Stimulated activated CD8-positive, alpha-beta memory T cell treated with anti-CD3 and anti-CD28 coated beads, Interleukin-7, amount 100 ng/mL, for 4 hours (primary cell): ENCODE data around the gene LINGO3.
"Not testable (repeated sequence)": the region's sequence is repeated elsewhere in the genome, so short reads cannot be mapped to it uniquely, and the experiment has no call there.

ENCODE experiments used
- DNase-seq, 2 donors: peaks; one replicate each; pipeline ENCODE4 v3.0.0-alpha.2; 2020; ENCODE audit warnings: low read depth in 2 of 2

Gene LINGO3

GRCh38 chr19:2282062-2282861, 25.7 kb downstream of the LINGO3 start, which contains the start of gene PEAK3:
TSS of gene PEAK3 (minus strand) at chr19:2282175. CDS start at chr19:2280931, 1,244 bp downstream.
- peak in 1 of 2 donors; percentile 50 for DNase-seq

- not testable (repeated sequence) for DNase-seq
These were observed 26.5 kb downstream of the LINGO3 start for GRCh38 chr19:2281265-2282061.

- DNase-seq: no peak
These were observed 27.2 kb downstream of the LINGO3 start for GRCh38 chr19:2280633-2281264.

- DNase-seq: no peak
These were observed 29.3 kb downstream of the LINGO3 start for GRCh38 chr19:2278459-2279158.

- no peak for DNase-seq
These were observed 30.8 kb downstream of the LINGO3 start for GRCh38 chr19:2277138-2277537.

- DNase-seq: no peak
These were observed 31.4 kb downstream of the LINGO3 start for GRCh38 chr19:2276429-2276986.

- no peak for DNase-seq
These were observed 32.1 kb downstream of the LINGO3 start for GRCh38 chr19:2275588-2276428.

GRCh38 chr19:2274931-2275535, 32.9 kb downstream of the LINGO3 start:
- no peak for DNase-seq

GRCh38 chr19:2274185-2274711, 33.7 kb downstream of the LINGO3 start:
- DNase-seq: no peak

GRCh38 chr19:2273356-2274184, 34.4 kb downstream of the LINGO3 start:
- DNase-seq: peak in 1 of 2 donors; percentile 59

- DNase-seq: no peak
These were observed 36.5 kb downstream of the LINGO3 start for GRCh38 chr19:2271234-2272103.

- DNase-seq: peak; percentile 48 to 73
These were observed 37.3 kb downstream of the LINGO3 start for GRCh38 chr19:2270423-2271233.

GRCh38 chr19:2270157-2270422, 37.9 kb downstream of the LINGO3 start:
- no peak for DNase-seq

- DNase-seq: peak; percentile 98
These were observed 38.5 kb downstream of the LINGO3 start for GRCh38 chr19:2269244-2270156.

- DNase-seq: no peak
These were observed 39.1 kb downstream of the LINGO3 start for GRCh38 chr19:2268861-2269243.

- DNase-seq: no peak
These were observed 39.5 kb downstream of the LINGO3 start for GRCh38 chr19:2268480-2268830.
